ENCODE data around the gene FRK. TPM values are rescaled to one million over a fixed set of nuclear protein-coding genes. Genes with fewer than 3 reads are reported as not detected.

FRK gene
- total RNA-seq, 2 experiments from 2014 or later, result 0.04 to 0.07 TPM

GRCh38 chr6:115977220-115977619 lies 83.5 kb downstream of the FRK start:
- H3K36me3 Mint-ChIP-seq (ENCODE audit: low read depth), result no peaks in the 10 kb centered on the region
- ChIA-PET POLR2A (no interaction called here), CTCF (interaction anchor here (1.0 kb wide), 1 partner anchor 134 kb away, joined by 3 read pairs; no protein-coding TSS in a partner anchor)

GRCh38 chr6:115976321-115976870 lies 84.3 kb downstream of the FRK start:
- intact Hi-C loops (cut with micrococcal nuclease), result no loop called here
- no peak for ATAC-seq
- CTCF ChIA-PET, result interaction anchor here (1.0 kb wide), 1 partner anchor 135 kb away, joined by 3 read pairs; no protein-coding TSS in a partner anchor

More at GRCh38 chr6:115977220-115977619, 83.5 kb downstream of the FRK start:
- H3K4me3 Mint-ChIP-seq, result no peak overlapping the region
- no peaks in the 10 kb centered on the region for H3K4me1 Mint-ChIP-seq (ENCODE audit: low read depth)
- no peak for DNase-seq
- no peak for TF ChIP-seq CTCF (IDR thresholded peaks at IDR 0.05)
- intact Hi-C loops (cut with micrococcal nuclease), result no loop called here
- no peaks in the 10 kb centered on the region for H3K9me3 Mint-ChIP-seq
- H3K27ac Mint-ChIP-seq, result no peak overlapping the region
- ATAC-seq, result no peak
- peaks cover 4% of the 10 kb centered on the region for H3K27me3 Mint-ChIP-seq

GRCh38 chr6:115972679-115973078 lies 88.0 kb downstream of the FRK start:
- ATAC-seq (no peak), DNase-seq (no peak)
- Mint-ChIP-seq H3K36me3 (ENCODE audit: low read depth) (no peaks in the 10 kb centered on the region), H3K4me1 (ENCODE audit: low read depth) (no peaks in the 10 kb centered on the region), H3K27me3 (peaks cover 4% of the 10 kb centered on the region), H3K27ac (no peak overlapping the region), H3K9me3 (no peaks in the 10 kb centered on the region), H3K4me3 (no peak overlapping the region)
- no peak for TF ChIP-seq CTCF (IDR thresholded peaks at IDR 0.05)
- CTCF ChIA-PET, result no interaction called here
- POLR2A ChIA-PET, result no interaction called here
- intact Hi-C loops (cut with micrococcal nuclease), result no loop called here

More at GRCh38 chr6:115976321-115976870, 84.3 kb downstream of the FRK start:
- POLR2A ChIA-PET, result no interaction called here
- Mint-ChIP-seq H3K27me3 (peaks cover 4% of the 10 kb centered on the region), H3K27ac (no peak overlapping the region), H3K36me3 (ENCODE audit: low read depth) (no peaks in the 10 kb centered on the region), H3K4me3 (no peak overlapping the region), H3K9me3 (no peaks in the 10 kb centered on the region), H3K4me1 (ENCODE audit: low read depth) (no peaks in the 10 kb centered on the region)
- DNase-seq, result no peak
- TF ChIP-seq CTCF (IDR thresholded peaks at IDR 0.05), result no peak

GRCh38 chr6:115971785-115972184 lies 88.9 kb downstream of the FRK start:
- H3K36me3 Mint-ChIP-seq (ENCODE audit: low read depth), result no peaks in the 10 kb centered on the region
- H3K27ac Mint-ChIP-seq, result no peak overlapping the region
- H3K9me3 Mint-ChIP-seq, result no peaks in the 10 kb centered on the region
- DNase-seq (no peak), ATAC-seq (no peak)
- ChIA-PET CTCF (no interaction called here), POLR2A (no interaction called here)
- intact Hi-C loops (cut with micrococcal nuclease), result no loop called here
- H3K4me1 Mint-ChIP-seq (ENCODE audit: low read depth), result no peaks in the 10 kb centered on the region
- no peak overlapping the region for H3K4me3 Mint-ChIP-seq
- no peak for TF ChIP-seq CTCF (IDR thresholded peaks at IDR 0.05)
- no peaks in the 10 kb centered on the region for H3K27me3 Mint-ChIP-seq

- no peak for DNase-seq
- intact Hi-C loops (cut with micrococcal nuclease), result no loop called here
- CTCF ChIA-PET, result no interaction called here
- H3K36me3 Mint-ChIP-seq (ENCODE audit: low read depth), result no peaks in the 10 kb centered on the region
- no peaks in the 10 kb centered on the region for H3K4me1 Mint-ChIP-seq (ENCODE audit: low read depth)
- H3K9me3 Mint-ChIP-seq, result no peaks in the 10 kb centered on the region
- no peak overlapping the region for H3K4me3 Mint-ChIP-seq
- TF ChIP-seq CTCF (IDR thresholded peaks at IDR 0.05), result no peak
- no peak overlapping the region for H3K27ac Mint-ChIP-seq
- no peak for ATAC-seq
- no peaks in the 10 kb centered on the region for H3K27me3 Mint-ChIP-seq
- POLR2A ChIA-PET, result interaction anchor here (0.6 kb wide), 1 partner anchor 200 kb away, joined by 7 read pairs; no protein-coding TSS in a partner anchor
These were observed 90.8 kb downstream of the FRK start for GRCh38 chr6:115969930-115970273.

All from activated CD8-positive, alpha-beta T cell treated with anti-CD3 and anti-CD28 coated beads for 36 hours (primary cell).